ENCODE results near the gene MIS18A. TPM values are rescaled to one million over a fixed set of nuclear protein-coding genes. Genes with fewer than 3 reads are reported as not detected.
A peak's percentile ranks its signal among the peaks of the same experiment; 100 is the strongest.

The MIS18A gene
- total RNA-seq, 1 experiment from 2014 or later: 17.5 TPM

- no peaks in the 10 kb centered on the region for H4K20me1 ChIP-seq (ENCODE audit: insufficient read depth)
- BruUV-seq (replicated peaks): no TSS peak
- H3K4me3 ChIP-seq: no peak overlapping the region
- H3K4me2 ChIP-seq: no peak overlapping the region
- DNase-seq: peak; percentile 42 to 65
- no peaks in the 10 kb centered on the region for H3K4me1 ChIP-seq (replicated peaks; ENCODE audit: insufficient read depth)
- H3K9me3 ChIP-seq (ENCODE audit: insufficient read depth, low read depth): no peaks in the 10 kb centered on the region
- ChIA-PET CTCF (interaction anchor here (0.6 to 0.8 kb wide), 5 partner anchors 32 to 472 kb away, joined by 3 to 7 read pairs (median 3); no protein-coding TSS in a partner anchor), POLR2A (ENCODE audit: unreplicated experiment) (no interaction called here)
- no peaks in the 10 kb centered on the region for H3K9me2 ChIP-seq (ENCODE audit: insufficient read depth)
- H2AFZ ChIP-seq: no peak overlapping the region
- no peak overlapping the region for H3K27ac ChIP-seq
- H3K36me3 ChIP-seq (ENCODE audit: low read depth): no peaks in the 10 kb centered on the region
- H3K27me3 ChIP-seq (ENCODE audit: insufficient read depth, low read depth): peaks cover 7% of the 10 kb centered on the region; the same call in 1 of the 2 replicates
- H3F3A ChIP-seq (ENCODE audit: insufficient read depth, low read depth): no peaks in the 10 kb centered on the region
- no peaks in the 10 kb centered on the region for H3K79me2 ChIP-seq (ENCODE audit: low read depth)
- intact Hi-C loops (cut with micrococcal nuclease; ENCODE audit: unreplicated experiment): loop anchor here (1.0 to 10.0 kb wide), 3 partner anchors 392 to 1163 kb away; no protein-coding TSS in a partner anchor
- TF ChIP-seq CTCF (conservative IDR thresholded peaks at IDR 0.05): peak; percentile 76
- no peak for TF ChIP-seq EZH2 (IDR thresholded peaks at IDR 0.05; ENCODE audit: low read depth)
These were observed 20.7 kb downstream of the MIS18A start for GRCh38 chr21:32257962-32258785.

- intact Hi-C loops (cut with micrococcal nuclease; ENCODE audit: unreplicated experiment): loop anchor here (10.0 kb wide), 1 partner anchor 1162 kb away; no protein-coding TSS in a partner anchor
- peaks cover 7% of the 10 kb centered on the region; the same call in 1 of the 2 replicates for H3K27me3 ChIP-seq (ENCODE audit: insufficient read depth, low read depth)
- H3K9me3 ChIP-seq (ENCODE audit: insufficient read depth, low read depth): no peaks in the 10 kb centered on the region
- no peaks in the 10 kb centered on the region for H4K20me1 ChIP-seq (ENCODE audit: insufficient read depth)
- H3K79me2 ChIP-seq (ENCODE audit: low read depth): no peaks in the 10 kb centered on the region
- no peaks in the 10 kb centered on the region for H3F3A ChIP-seq (ENCODE audit: insufficient read depth, low read depth)
- POLR2A ChIA-PET (ENCODE audit: unreplicated experiment): interaction anchor here (0.6 kb wide), 1 partner anchor 1894 kb away, joined by 10 read pairs; no protein-coding TSS in a partner anchor
- DNase-seq: no peak
- TF ChIP-seq CTCF (conservative IDR thresholded peaks at IDR 0.05) (no peak), EZH2 (IDR thresholded peaks at IDR 0.05; ENCODE audit: low read depth) (no peak)
- H2AFZ ChIP-seq: no peak overlapping the region
- H3K4me1 ChIP-seq (replicated peaks; ENCODE audit: insufficient read depth): no peaks in the 10 kb centered on the region
- no peak overlapping the region for H3K27ac ChIP-seq
- CTCF ChIA-PET: no interaction called here
- no peak overlapping the region for H3K4me3 ChIP-seq
- no peak overlapping the region for H3K4me2 ChIP-seq
- H3K36me3 ChIP-seq (ENCODE audit: low read depth): no peaks in the 10 kb centered on the region
- no peaks in the 10 kb centered on the region for H3K9me2 ChIP-seq (ENCODE audit: insufficient read depth)
- no TSS peak for BruUV-seq (replicated peaks)
These were observed 21.8 kb downstream of the MIS18A start for GRCh38 chr21:32256873-32257620.

DNA sequence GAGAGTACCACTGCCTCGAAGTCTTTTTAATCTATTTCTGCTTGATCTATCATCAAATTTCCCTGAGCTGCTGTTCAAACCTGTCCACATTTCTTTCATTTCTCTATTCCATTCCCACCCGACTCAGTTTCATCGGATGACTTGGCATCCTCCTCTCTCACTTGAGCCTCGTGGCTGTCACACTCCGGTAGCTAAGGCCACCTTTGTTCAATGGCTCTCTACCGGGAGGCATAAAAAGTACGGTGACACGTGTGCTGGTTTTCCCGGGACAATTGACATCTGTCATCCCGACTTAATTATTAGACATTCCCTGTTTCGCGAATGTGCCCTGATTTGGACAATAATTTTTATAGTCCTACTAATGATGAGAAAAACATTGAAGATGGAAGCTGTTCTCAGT is 22.6 kb downstream of the MIS18A start:
- H3K4me3 ChIP-seq: no peak overlapping the region
- no peaks in the 10 kb centered on the region for H3K9me2 ChIP-seq (ENCODE audit: insufficient read depth)
- H3K27me3 ChIP-seq (ENCODE audit: insufficient read depth, low read depth): peaks cover 13% of the 10 kb centered on the region; the same call in 1 of the 2 replicates
- H3F3A ChIP-seq (ENCODE audit: insufficient read depth, low read depth): no peaks in the 10 kb centered on the region
- H3K79me2 ChIP-seq (ENCODE audit: low read depth): no peaks in the 10 kb centered on the region
- H4K20me1 ChIP-seq (ENCODE audit: insufficient read depth): no peaks in the 10 kb centered on the region
- no peak overlapping the region for H2AFZ ChIP-seq
- DNase-seq: no peak
- POLR2A ChIA-PET (ENCODE audit: unreplicated experiment): no interaction called here
- CTCF ChIA-PET: no interaction called here
- no peaks in the 10 kb centered on the region for H3K4me1 ChIP-seq (replicated peaks; ENCODE audit: insufficient read depth)
- no peaks in the 10 kb centered on the region for H3K36me3 ChIP-seq (ENCODE audit: low read depth)
- no peaks in the 10 kb centered on the region for H3K9me3 ChIP-seq (ENCODE audit: insufficient read depth, low read depth)
- no peak for TF ChIP-seq EZH2 (IDR thresholded peaks at IDR 0.05; ENCODE audit: low read depth)
- TF ChIP-seq CTCF (conservative IDR thresholded peaks at IDR 0.05): no peak
- no peak overlapping the region for H3K4me2 ChIP-seq
- intact Hi-C loops (cut with micrococcal nuclease; ENCODE audit: unreplicated experiment): loop anchor here (10.0 kb wide), 1 partner anchor 1161 kb away; no protein-coding TSS in a partner anchor
- BruUV-seq (replicated peaks): no TSS peak
- no peak overlapping the region for H3K27ac ChIP-seq
